ENCODE data around the gene CMC4.
A peak's percentile ranks its signal among the peaks of the same experiment; 100 is the strongest.

Gene CMC4

DNA sequence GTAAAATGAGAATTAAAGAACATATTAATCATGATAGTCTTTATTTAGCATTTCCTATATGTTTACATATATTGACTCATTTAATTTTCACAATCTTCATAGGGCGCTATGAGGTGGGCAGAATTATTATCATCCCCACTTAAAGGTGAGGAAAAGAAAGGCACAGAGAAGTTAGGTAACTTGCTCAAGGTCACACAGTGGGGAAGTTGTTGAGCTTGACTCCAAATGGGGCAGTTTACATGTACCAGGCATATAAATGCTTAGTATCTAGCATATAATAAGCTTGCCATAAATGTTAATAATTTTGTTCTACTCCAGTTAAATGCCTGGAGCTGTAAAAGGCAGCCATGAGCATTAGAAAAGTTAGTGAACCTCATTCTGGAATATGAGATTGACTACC is 1.5 kb downstream of the CMC4 start:
- H3K9me3 ChIP-seq (ENCODE audit: control insufficient read depth, insufficient read depth, low read length): no peaks in the 10 kb centered on the region
- H3K4me3 ChIP-seq (ENCODE audit: low read length): peak overlapping the region; percentile 94
- no peaks in the 10 kb centered on the region for H4K20me1 ChIP-seq (ENCODE audit: control insufficient read depth, insufficient read depth, low read depth, low read length)
- peaks cover 37% of the 10 kb centered on the region for H3K4me1 ChIP-seq (ENCODE audit: control insufficient read depth, low read length)
- no peak for TF ChIP-seq EZH2phosphoT487 (IDR thresholded peaks at IDR 0.05; ENCODE audit: borderline replicate concordance, low read length)
- TF ChIP-seq, protein P1, sequence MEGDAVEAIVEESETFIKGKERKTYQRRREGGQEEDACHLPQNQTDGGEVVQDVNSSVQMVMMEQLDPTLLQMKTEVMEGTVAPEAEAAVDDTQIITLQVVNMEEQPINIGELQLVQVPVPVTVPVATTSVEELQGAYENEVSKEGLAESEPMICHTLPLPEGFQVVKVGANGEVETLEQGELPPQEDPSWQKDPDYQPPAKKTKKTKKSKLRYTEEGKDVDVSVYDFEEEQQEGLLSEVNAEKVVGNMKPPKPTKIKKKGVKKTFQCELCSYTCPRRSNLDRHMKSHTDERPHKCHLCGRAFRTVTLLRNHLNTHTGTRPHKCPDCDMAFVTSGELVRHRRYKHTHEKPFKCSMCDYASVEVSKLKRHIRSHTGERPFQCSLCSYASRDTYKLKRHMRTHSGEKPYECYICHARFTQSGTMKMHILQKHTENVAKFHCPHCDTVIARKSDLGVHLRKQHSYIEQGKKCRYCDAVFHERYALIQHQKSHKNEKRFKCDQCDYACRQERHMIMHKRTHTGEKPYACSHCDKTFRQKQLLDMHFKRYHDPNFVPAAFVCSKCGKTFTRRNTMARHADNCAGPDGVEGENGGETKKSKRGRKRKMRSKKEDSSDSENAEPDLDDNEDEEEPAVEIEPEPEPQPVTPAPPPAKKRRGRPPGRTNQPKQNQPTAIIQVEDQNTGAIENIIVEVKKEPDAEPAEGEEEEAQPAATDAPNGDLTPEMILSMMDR (IDR thresholded peaks at IDR 0.05; ENCODE audit: low read depth, low read length, poor library complexity, severe bottlenecking): no peak
- peaks cover 31% of the 10 kb centered on the region for H3K36me3 ChIP-seq (ENCODE audit: control insufficient read depth, low read length)
- no peaks in the 10 kb centered on the region for H3F3A ChIP-seq (ENCODE audit: control insufficient read depth, insufficient read depth)
- no peak overlapping the region for H3K27ac ChIP-seq (ENCODE audit: low read depth, low read length)
- H3K79me2 ChIP-seq (ENCODE audit: control insufficient read depth, low read length): peaks cover 82% of the 10 kb centered on the region
- peak overlapping the region; percentile 78 for H3K4me2 ChIP-seq (ENCODE audit: low read length)
- H3K27me3 ChIP-seq (ENCODE audit: control insufficient read depth, low read length): no peaks in the 10 kb centered on the region
- no peaks in the 10 kb centered on the region for H3K9me2 ChIP-seq (replicated peaks; ENCODE audit: control insufficient read depth, low read length)

GRCh38 chrX:155068165-155068564 is 2.8 kb downstream of the CMC4 start:
- Histone ChIP-seq H3K4me1 (ENCODE audit: control insufficient read depth, low read length) (peaks cover 26% of the 10 kb centered on the region), H3F3A (ENCODE audit: control insufficient read depth, insufficient read depth) (no peaks in the 10 kb centered on the region), H3K27ac (ENCODE audit: low read depth, low read length) (no peak overlapping the region), H4K20me1 (ENCODE audit: control insufficient read depth, insufficient read depth, low read depth, low read length) (no peaks in the 10 kb centered on the region), H3K79me2 (ENCODE audit: control insufficient read depth, low read length) (peaks cover 70% of the 10 kb centered on the region), H3K36me3 (ENCODE audit: control insufficient read depth, low read length) (peaks cover 18% of the 10 kb centered on the region), H3K27me3 (ENCODE audit: control insufficient read depth, low read length) (no peaks in the 10 kb centered on the region), H3K4me3 (ENCODE audit: low read length) (peak overlapping the region; percentile 94; the same call in 1 of the 2 replicates), H3K9me2 (replicated peaks; ENCODE audit: control insufficient read depth, low read length) (no peaks in the 10 kb centered on the region), H3K9me3 (ENCODE audit: control insufficient read depth, insufficient read depth, low read length) (no peaks in the 10 kb centered on the region), H3K4me2 (ENCODE audit: low read length) (peak overlapping the region; percentile 78)
- no peak for TF ChIP-seq EZH2phosphoT487 (IDR thresholded peaks at IDR 0.05; ENCODE audit: borderline replicate concordance, low read length)
- TF ChIP-seq, protein P1 (IDR thresholded peaks at IDR 0.05; ENCODE audit: low read depth, low read length, poor library complexity, severe bottlenecking): no peak

DNA sequence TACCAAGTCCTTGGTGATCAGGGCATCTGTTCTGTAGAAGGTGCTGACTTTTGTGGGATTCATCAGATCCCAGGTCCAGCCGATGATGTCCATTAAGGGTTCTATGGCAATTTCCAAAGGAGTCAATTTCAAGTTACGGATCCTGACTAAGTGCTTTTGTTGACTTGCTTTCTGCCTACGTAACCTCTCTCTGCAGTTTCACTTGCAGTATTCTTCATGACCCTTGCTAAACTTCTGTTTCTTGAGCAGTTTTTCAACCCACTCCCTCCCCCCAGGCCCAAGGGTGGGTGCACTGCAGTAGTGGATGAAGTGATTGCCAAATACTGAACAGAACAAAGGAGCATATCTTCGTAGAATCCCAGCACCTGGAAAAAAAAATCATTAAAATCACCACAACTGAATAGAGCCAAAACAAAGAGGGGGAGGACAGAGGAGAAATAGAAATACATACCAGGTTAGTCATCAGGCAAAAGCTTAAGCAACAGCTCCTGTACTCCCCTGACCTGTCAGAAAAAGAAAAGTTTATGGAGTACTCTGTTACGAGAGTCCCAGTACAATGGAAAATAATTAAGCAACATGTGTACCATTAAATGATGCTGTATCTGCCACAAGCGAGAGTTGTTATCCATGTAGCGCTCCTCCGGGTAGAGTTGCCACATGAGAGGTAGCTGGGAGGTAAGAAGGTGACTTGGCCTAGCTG is 5.8 kb downstream of the CMC4 start:
- no peaks in the 10 kb centered on the region for H3F3A ChIP-seq (ENCODE audit: control insufficient read depth, insufficient read depth)
- no peak overlapping the region for H3K4me2 ChIP-seq (ENCODE audit: low read length)
- TF ChIP-seq EZH2phosphoT487 (IDR thresholded peaks at IDR 0.05; ENCODE audit: borderline replicate concordance, low read length): no peak
- TF ChIP-seq, protein P1 (IDR thresholded peaks at IDR 0.05; ENCODE audit: low read depth, low read length, poor library complexity, severe bottlenecking): no peak
- no peaks in the 10 kb centered on the region for H3K9me2 ChIP-seq (replicated peaks; ENCODE audit: control insufficient read depth, low read length)
- no peak overlapping the region for H3K4me3 ChIP-seq (ENCODE audit: low read length)
- H3K4me1 ChIP-seq (ENCODE audit: control insufficient read depth, low read length): peaks cover 17% of the 10 kb centered on the region
- H3K36me3 ChIP-seq (ENCODE audit: control insufficient read depth, low read length): peaks cover 8% of the 10 kb centered on the region
- no peaks in the 10 kb centered on the region for H4K20me1 ChIP-seq (ENCODE audit: control insufficient read depth, insufficient read depth, low read depth, low read length)
- no peak overlapping the region for H3K27ac ChIP-seq (ENCODE audit: low read depth, low read length)
- no peaks in the 10 kb centered on the region for H3K9me3 ChIP-seq (ENCODE audit: control insufficient read depth, insufficient read depth, low read length)
- H3K27me3 ChIP-seq (ENCODE audit: control insufficient read depth, low read length): no peaks in the 10 kb centered on the region
- peaks cover 45% of the 10 kb centered on the region for H3K79me2 ChIP-seq (ENCODE audit: control insufficient read depth, low read length)
